Mesenchymal stem cell (in vitro differentiated cells and primary cell): ENCODE measurements around the gene CCDC106.

Experiments used
- DNase-seq: peaks from one replicate; pipeline ENCODE4 v3.0.0-alpha.2; 2013
- H2AFZ ChIP-seq: one replicate; pipeline ENCODE4 v1.6.1; 2013; ENCODE audit warnings: low read depth, mild to moderate bottlenecking, control low read depth, inconsistent platforms, low read length, moderate library complexity
- H2AK5ac ChIP-seq: 2 replicates; pipeline ENCODE4 v1.6.1; 2013; ENCODE audit warnings: low read length, moderate library complexity, mild to moderate bottlenecking, inconsistent platforms; ENCODE audit not compliant: severe bottlenecking
- H2BK120ac ChIP-seq: one replicate; pipeline ENCODE4 v1.6.1; 2013; ENCODE audit warnings: low read depth, mild to moderate bottlenecking, inconsistent platforms, low read length, moderate library complexity
- H2BK12ac ChIP-seq, 2 experiments: one replicate each; pipeline ENCODE4 v1.6.1; 2013; ENCODE audit warnings: inconsistent platforms in 2 of 2, low read length in 2 of 2, mild to moderate bottlenecking in 2 of 2, moderate library complexity in 2 of 2, control low read depth in 1 of 2
- H2BK15ac ChIP-seq: one replicate; pipeline ENCODE4 v1.6.1; 2013; ENCODE audit warnings: mild to moderate bottlenecking, low read depth, inconsistent platforms; ENCODE audit not compliant: poor library complexity, severe bottlenecking
- H2BK5ac ChIP-seq: 2 replicates; pipeline ENCODE4 v1.6.1; 2013; ENCODE audit warnings: low read depth, mild to moderate bottlenecking, low read length, control low read depth, inconsistent platforms; ENCODE audit not compliant: poor library complexity, severe bottlenecking
- H3K14ac ChIP-seq, 2 experiments: one replicate each; pipeline ENCODE4 v1.6.1; 2013; ENCODE audit warnings: inconsistent platforms in 2 of 2, low read length in 2 of 2, control low read depth in 1 of 2, mild to moderate bottlenecking in 1 of 2, moderate library complexity in 1 of 2
- H3K18ac ChIP-seq, 2 experiments: one replicate each; pipeline ENCODE4 v1.6.1; 2013; ENCODE audit warnings: inconsistent platforms in 2 of 2, low read length in 2 of 2, control low read depth in 1 of 2, low read depth in 1 of 2, mild to moderate bottlenecking in 1 of 2
- H3K23ac ChIP-seq, 2 experiments: one replicate each; pipeline ENCODE4 v1.6.1; 2013; ENCODE audit warnings: inconsistent platforms in 2 of 2, low read length in 2 of 2, mild to moderate bottlenecking in 2 of 2, moderate library complexity in 2 of 2, control low read depth in 1 of 2
- H3K27ac ChIP-seq: 2 replicates; pipeline ENCODE4 v1.5.1; 2013; ENCODE audit warnings: mild to moderate bottlenecking, moderate library complexity, low read length, control low read depth, inconsistent platforms; ENCODE audit not compliant: poor library complexity, severe bottlenecking
- H3K27me3 ChIP-seq, 2 experiments: 2 replicates each; pipeline versions ENCODE4 v1.6.1 to v1.7.0; 2013; ENCODE audit warnings: low read length in 2 of 2, mild to moderate bottlenecking in 2 of 2, moderate library complexity in 2 of 2, control low read depth in 1 of 2, inconsistent platforms in 1 of 2; ENCODE audit not compliant: control insufficient read depth in 1 of 2, insufficient read depth in 1 of 2
- H3K36me3 ChIP-seq, 2 experiments: 2 replicates each; pipeline versions ENCODE4 v1.6.1 to v1.7.0; 2013; ENCODE audit warnings: low read length in 2 of 2, control low read depth in 1 of 2, inconsistent platforms in 1 of 2, low read depth in 1 of 2, mild to moderate bottlenecking in 1 of 2; ENCODE audit not compliant: insufficient read depth in 2 of 2, control insufficient read depth in 1 of 2
- H3K4ac ChIP-seq, 2 experiments: one replicate each; pipeline ENCODE4 v1.6.1; 2013; ENCODE audit warnings: inconsistent platforms in 2 of 2, low read length in 2 of 2, mild to moderate bottlenecking in 2 of 2, moderate library complexity in 2 of 2, control low read depth in 1 of 2, low read depth in 1 of 2
- H3K4me1 ChIP-seq: 2 replicates; pipeline ENCODE4 v1.6.1; 2013; ENCODE audit warnings: low read depth, low read length, control low read depth; ENCODE audit not compliant: control insufficient read depth, insufficient read depth
- H3K4me2 ChIP-seq: 2 replicates; pipeline ENCODE4 v1.6.1; 2013; ENCODE audit warnings: low read length, mild to moderate bottlenecking, inconsistent platforms; ENCODE audit not compliant: poor library complexity, severe bottlenecking
- H3K4me3 ChIP-seq, 2 experiments: 2 replicates each; pipeline versions ENCODE4 v1.5.1 to v1.7.0; 2013; ENCODE audit warnings: low read length in 2 of 2, mild to moderate bottlenecking in 2 of 2, control low read depth in 1 of 2, low read depth in 1 of 2; ENCODE audit not compliant: insufficient read depth in 1 of 2
- H3K79me1 ChIP-seq: replicated peaks from 2 replicates; pipeline ENCODE4 v1.6.1; 2013; ENCODE audit warnings: mild to moderate bottlenecking, control low read depth, low read length, inconsistent platforms; ENCODE audit not compliant: poor library complexity, severe bottlenecking
- H3K9ac ChIP-seq: 2 replicates; pipeline ENCODE4 v1.7.0; 2013; ENCODE audit warnings: mild to moderate bottlenecking, low read length, moderate library complexity
- H3K9me3 ChIP-seq: 2 replicates; pipeline ENCODE4 v1.7.0; 2013; ENCODE audit warnings: mild to moderate bottlenecking, low read length; ENCODE audit not compliant: control insufficient read depth
- H4K8ac ChIP-seq: one replicate; pipeline ENCODE4 v1.6.1; 2013; ENCODE audit warnings: inconsistent platforms, mild to moderate bottlenecking, low read length, moderate library complexity
- H4K91ac ChIP-seq: one replicate; pipeline ENCODE4 v1.6.1; 2013; ENCODE audit warnings: mild to moderate bottlenecking, low read length, inconsistent platforms
- WGBS: methylation state at CpG from one replicate; pipeline ENCODE4 v1.1.7; 2013; ENCODE audit warnings: mixed read lengths; 5-methylcytosine and 5-hydroxymethylcytosine counted together

Gene CCDC106

DNA sequence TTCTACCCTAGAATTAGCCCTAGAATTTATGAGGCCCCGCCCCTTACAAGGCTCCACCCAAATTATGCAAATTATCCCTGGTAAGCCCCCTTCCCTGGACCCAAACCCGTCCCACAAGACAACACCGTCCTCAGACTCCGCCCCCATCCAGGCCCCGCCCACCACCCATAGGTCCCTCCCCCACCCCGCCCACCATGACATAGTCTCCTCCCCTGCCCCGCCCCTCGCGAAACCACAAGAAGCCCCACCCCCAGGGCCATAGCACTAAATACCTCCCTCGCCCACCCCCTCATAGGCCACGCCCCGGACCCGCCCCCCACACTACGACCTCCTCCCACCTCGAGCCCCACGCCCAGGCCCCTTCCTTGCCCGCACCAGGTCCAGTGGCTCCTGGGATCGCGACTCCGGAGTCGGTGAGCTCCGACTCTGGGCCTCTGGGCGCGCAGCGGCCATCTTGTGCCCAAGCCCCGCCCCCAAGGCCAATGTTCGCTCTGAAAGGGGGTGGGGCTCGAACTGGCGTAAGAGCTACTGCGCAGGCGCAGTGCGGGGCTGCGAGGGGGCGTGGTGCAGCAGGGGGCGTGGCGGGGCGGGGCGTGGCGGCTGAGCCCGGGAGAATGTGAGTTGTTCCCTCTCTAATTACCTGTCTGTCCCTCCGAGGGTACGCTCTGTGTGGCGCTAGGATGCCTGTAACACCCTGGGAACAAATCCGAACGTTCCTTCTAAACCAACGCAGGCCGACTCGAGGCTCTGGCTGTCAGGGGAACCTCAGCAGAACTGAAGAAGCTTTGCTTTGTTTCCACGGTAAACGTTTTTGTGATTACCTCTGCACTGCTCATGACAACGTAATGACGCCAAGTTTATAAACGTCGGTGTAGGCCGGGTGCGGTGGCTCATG, 23.7 kb upstream of the CCDC106 start, which contains the start of gene ZNF784:
TSS of gene ZNF784 (minus strand) at position 458 of the 895 bp plus-strand sequence. CDS start at position 453, 5 bp downstream.
- H3K23ac ChIP-seq: no peak within 1 kb of the TSS
- H4K8ac ChIP-seq: peak within 1 kb of the TSS; percentile 96
- H2AK5ac ChIP-seq: peak within 1 kb of the TSS; percentile 43
- DNase-seq: peak; percentile 90
- H3K4me2 ChIP-seq: peak within 1 kb of the TSS; percentile 74
- peak within 1 kb of the TSS in 1 of 2 experiments; percentile 88 for H3K4ac ChIP-seq
- H2BK15ac ChIP-seq: no peak within 1 kb of the TSS
- peak within 1 kb of the TSS; percentile 78 to 97 for H3K18ac ChIP-seq
- H2BK12ac ChIP-seq: no peak within 1 kb of the TSS
- H2AFZ ChIP-seq: peak within 1 kb of the TSS; percentile 96
- H3K79me1 ChIP-seq: peaks cover 17% of the 10 kb centered on the region
- H4K91ac ChIP-seq: peak within 1 kb of the TSS; percentile 96
- peak within 1 kb of the TSS; percentile 83 to 91 for H3K4me3 ChIP-seq
- no peaks in the 10 kb centered on the region for H3K9me3 ChIP-seq
- H3K36me3 ChIP-seq: peaks cover 8 to 27% of the 10 kb centered on the region in 2 experiments
- H2BK120ac ChIP-seq: peak within 1 kb of the TSS; percentile 97
- H3K27me3 ChIP-seq: no peaks in the 10 kb centered on the region
- H3K14ac ChIP-seq: peak within 1 kb of the TSS in 1 of 2 experiments; percentile 26
- peaks cover 7% of the 10 kb centered on the region for H3K4me1 ChIP-seq
- 2% methylated on average over 53 of the region's 56 CpGs for WGBS
- peak within 1 kb of the TSS; percentile 91 for H3K27ac ChIP-seq
- peak within 1 kb of the TSS; percentile 89 for H3K9ac ChIP-seq
- H2BK5ac ChIP-seq: no peak within 1 kb of the TSS

DNA sequence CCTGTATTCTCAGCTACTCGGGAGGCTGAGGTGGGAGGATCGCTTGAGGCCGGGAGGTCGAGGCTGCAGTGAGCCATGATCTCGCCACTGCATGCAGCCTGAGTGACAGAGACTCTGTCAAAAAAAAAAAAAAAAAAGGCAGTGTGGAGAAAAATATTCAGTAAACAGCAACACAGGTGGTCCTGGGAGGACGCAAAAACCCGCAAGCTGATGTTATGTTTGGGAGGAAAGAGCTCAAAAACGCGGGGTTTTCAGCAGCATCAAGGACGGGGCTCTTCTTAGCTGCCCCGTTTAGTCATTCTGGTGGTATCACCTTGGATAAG, 23.0 kb upstream of the CCDC106 start:
- H3K9me3 ChIP-seq: no peaks in the 10 kb centered on the region
- no peak overlapping the region for H3K18ac ChIP-seq
- H3K27ac ChIP-seq: no peak overlapping the region
- peak overlapping the region; percentile 50 to 91 for H3K4me3 ChIP-seq
- H2AFZ ChIP-seq: peak overlapping the region; percentile 96
- no peak overlapping the region for H2BK120ac ChIP-seq
- peak overlapping the region; percentile 89 for H3K9ac ChIP-seq
- H3K4ac ChIP-seq: no peak overlapping the region
- peak overlapping the region; percentile 74 for H3K4me2 ChIP-seq
- no peak overlapping the region for H2BK15ac ChIP-seq
- no peak overlapping the region for H2AK5ac ChIP-seq
- H3K4me1 ChIP-seq: peaks cover 7% of the 10 kb centered on the region
- peaks cover 17% of the 10 kb centered on the region for H3K79me1 ChIP-seq
- H3K23ac ChIP-seq: no peak overlapping the region
- WGBS: 68% methylated on average over 11 of the region's 11 CpGs
- no peak overlapping the region for H2BK12ac ChIP-seq
- H3K27me3 ChIP-seq: no peaks in the 10 kb centered on the region
- DNase-seq: no peak
- peaks cover 8 to 27% of the 10 kb centered on the region in 2 experiments for H3K36me3 ChIP-seq
- H2BK5ac ChIP-seq: no peak overlapping the region
- peak overlapping the region in 1 of 2 experiments; percentile 26 for H3K14ac ChIP-seq
- no peak overlapping the region for H4K8ac ChIP-seq
- no peak overlapping the region for H4K91ac ChIP-seq

DNA sequence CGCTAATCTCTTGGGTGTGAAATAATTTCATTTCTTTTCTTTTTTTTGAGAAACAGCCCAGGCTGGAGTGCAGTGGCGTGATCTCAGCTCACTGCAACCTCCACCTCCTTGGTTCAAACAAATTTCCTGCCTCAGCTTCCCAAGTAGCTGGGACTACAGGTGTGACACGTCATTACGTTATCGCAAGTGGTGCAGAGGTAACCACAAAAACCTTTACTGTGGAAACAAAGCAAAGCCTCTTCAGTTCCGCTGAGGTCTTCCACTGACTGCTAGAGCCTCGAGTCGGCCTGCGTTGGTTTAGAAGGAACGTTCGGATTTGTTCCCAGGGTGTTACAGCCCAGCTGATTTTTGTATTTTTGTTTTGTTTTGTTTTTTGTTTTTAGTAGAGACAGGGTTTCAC, 21.7 kb upstream of the CCDC106 start:
- H3K4me1 ChIP-seq: peaks cover 7% of the 10 kb centered on the region
- no peaks in the 10 kb centered on the region for H3K9me3 ChIP-seq
- no peak overlapping the region for H2AFZ ChIP-seq
- no peaks in the 10 kb centered on the region for H3K27me3 ChIP-seq
- H3K4me3 ChIP-seq: no peak overlapping the region
- no peak overlapping the region for H2BK120ac ChIP-seq
- no peak overlapping the region for H2BK12ac ChIP-seq
- H3K9ac ChIP-seq: no peak overlapping the region
- peaks cover 13% of the 10 kb centered on the region for H3K79me1 ChIP-seq
- no peak overlapping the region for H3K27ac ChIP-seq
- H4K8ac ChIP-seq: no peak overlapping the region
- WGBS: 91% methylated on average over 11 of the region's 11 CpGs
- H2BK15ac ChIP-seq: no peak overlapping the region
- no peak overlapping the region for H4K91ac ChIP-seq
- H3K18ac ChIP-seq: no peak overlapping the region
- no peak overlapping the region for H3K14ac ChIP-seq
- H3K23ac ChIP-seq: no peak overlapping the region
- DNase-seq: no peak
- H2BK5ac ChIP-seq: no peak overlapping the region
- H2AK5ac ChIP-seq: no peak overlapping the region
- no peak overlapping the region for H3K4me2 ChIP-seq
- no peak overlapping the region for H3K4ac ChIP-seq
- H3K36me3 ChIP-seq: peaks cover under 1 to 15% of the 10 kb centered on the region in 2 experiments

DNA sequence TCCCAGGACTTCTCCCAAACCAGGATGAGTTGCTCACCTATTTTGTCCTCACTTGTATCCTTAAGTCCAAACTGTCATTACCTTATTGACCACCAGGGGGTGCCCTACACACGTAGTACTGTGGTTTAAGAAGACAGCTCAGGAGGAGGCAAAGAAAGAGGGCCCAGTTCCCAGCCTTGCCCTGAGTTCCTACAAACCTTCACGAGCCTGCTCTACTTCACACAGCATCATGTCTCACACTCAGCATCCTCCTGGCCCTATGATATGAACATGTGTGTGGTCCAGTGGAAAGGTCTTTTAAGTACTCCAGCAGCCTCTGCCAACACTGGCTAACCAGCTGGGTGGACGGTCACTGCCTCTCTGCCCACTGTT, 15.6 kb upstream of the CCDC106 start:
- peak; percentile 94 for DNase-seq
- H3K36me3 ChIP-seq: no peaks in the 10 kb centered on the region
- WGBS: 100% methylated on average over 1 of the region's 3 CpGs

More for the DNA sequence above, 15.6 kb upstream of the CCDC106 start:
- Histone ChIP-seq H2BK12ac (no peak overlapping the region), H2AFZ (peak overlapping the region; percentile 72), H2BK15ac (no peak overlapping the region), H2AK5ac (no peak overlapping the region), H2BK120ac (no peak overlapping the region), H4K91ac (peak overlapping the region; percentile 52), H3K14ac (no peak overlapping the region), H3K4me2 (no peak overlapping the region), H2BK5ac (no peak overlapping the region), H3K4me1 (peaks cover 24% of the 10 kb centered on the region), H3K9ac (peak overlapping the region; percentile 61), H3K4ac (peak overlapping the region in 1 of 2 experiments; percentile 57), H3K9me3 (no peaks in the 10 kb centered on the region), H3K23ac (no peak overlapping the region), H4K8ac (peak overlapping the region; percentile 97), H3K79me1 (peaks cover 9% of the 10 kb centered on the region), H3K18ac (no peak overlapping the region), H3K27ac (no peak overlapping the region), H3K4me3 (no peak overlapping the region), H3K27me3 (no peaks in the 10 kb centered on the region)
